ENCODE measurements around the gene NTNG1. TPM values are rescaled to one million over a fixed set of nuclear protein-coding genes. Genes with fewer than 3 reads are reported as not detected.

Gene NTNG1
- total and polyA plus RNA-seq, 10 of the 15 experiments (the other 5 are each of a cell fraction or from before 2014, with no cell fraction given): 0.18 to 2.3 (median 1.1) TPM; not detected in 1

- no peak overlapping the region for H3K9ac ChIP-seq (ENCODE audit: control insufficient read depth, insufficient read depth, low read length)
- H3K4me3 ChIP-seq: no peak overlapping the region
- in situ Hi-C loops (cut with MboI) (no loop called here), intact Hi-C loops (cut with micrococcal nuclease; ENCODE audit: unreplicated experiment) (no loop called here)
- ATAC-seq: no peak
- no peak for FAIRE-seq
- no peaks in the 10 kb centered on the region for H3K4me1 ChIP-seq (ENCODE audit: control insufficient read depth, insufficient read depth, low read length)
- TF ChIP-seq SMC3 (IDR thresholded peaks at IDR 0.05; ENCODE audit: borderline replicate concordance, low read length) (no peak), MTA3 (IDR thresholded peaks at IDR 0.05; ENCODE audit: borderline replicate concordance, low read length) (no peak), RELA (IDR thresholded peaks at IDR 0.05; ENCODE audit: borderline replicate concordance, partially characterized antibody) (no peak), RFX5 (IDR thresholded peaks at IDR 0.05; ENCODE audit: low read depth, low read length) (no peak), DPF2 (IDR thresholded peaks at IDR 0.05) (no peak)
- H2AFZ ChIP-seq (ENCODE audit: control insufficient read depth, low read depth, low read length): no peak overlapping the region
- ChIA-PET SMC1A (ENCODE audit: uncharacterized antibody, unreplicated experiment) (no interaction called here), CTCF (no interaction called here), POLR2A (no interaction called here), RAD21 (ENCODE audit: unreplicated experiment) (no interaction called here)
- H3K27me3 ChIP-seq (replicated peaks in 1 of 2; ENCODE audit: control insufficient read depth in 2 of 2, insufficient read depth in 2 of 2, low read length in 1 of 2): no peaks in the 10 kb centered on the region
- WGBS (ENCODE audit: insufficient coverage, insufficient replicate concordance, low lambda C conversion rate, missing lambda C conversion rate): 20% methylated on average over 1 of the region's 1 CpG
- no peaks in the 10 kb centered on the region for H4K20me1 ChIP-seq (ENCODE audit: control insufficient read depth, insufficient read depth)
- H3K36me3 ChIP-seq (ENCODE audit: control insufficient read depth in 2 of 2, insufficient read depth in 2 of 2, low read length in 1 of 2): no peaks in the 10 kb centered on the region
- no peak overlapping the region for H3K27ac ChIP-seq (ENCODE audit: control insufficient read depth, insufficient read depth)
- H3K9me3 ChIP-seq (replicated peaks; ENCODE audit: control insufficient read depth, insufficient read depth, low read length): no peaks in the 10 kb centered on the region
- DNase-seq (ENCODE audit: low read depth, low spot score): no peak
- H3K4me2 ChIP-seq (ENCODE audit: control insufficient read depth, insufficient read depth): no peak overlapping the region
- BruUV-seq (replicated peaks): no TSS peak
- H3K79me2 ChIP-seq (ENCODE audit: control insufficient read depth, insufficient read depth, low read length): no peaks in the 10 kb centered on the region
Measured at GRCh38 chr1:107200631-107201030, 59.8 kb downstream of the NTNG1 start.

DNA sequence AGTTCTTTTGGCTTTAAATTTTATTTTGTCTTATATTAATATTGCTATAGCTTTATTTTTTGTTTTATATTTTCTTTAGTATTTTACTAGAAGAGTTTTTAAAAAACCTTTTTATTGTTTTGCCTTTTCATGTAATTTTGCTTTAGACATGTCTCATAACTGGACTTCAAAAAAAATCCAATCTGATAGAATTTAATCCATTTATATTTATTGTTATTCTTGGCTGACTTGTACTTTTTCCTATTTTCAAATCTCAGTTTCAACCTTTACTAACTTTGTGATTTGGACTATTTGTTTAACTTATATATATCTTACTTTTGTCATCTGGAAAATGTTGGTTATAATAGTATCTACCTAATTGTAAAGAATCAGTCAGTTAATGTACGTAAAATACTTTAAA is 61.2 kb downstream of the NTNG1 start:
- no peaks in the 10 kb centered on the region for H3K9me3 ChIP-seq (replicated peaks; ENCODE audit: control insufficient read depth, insufficient read depth, low read length)
- CTCF ChIA-PET: no interaction called here
- BruUV-seq (replicated peaks): no TSS peak
- RAD21 ChIA-PET (ENCODE audit: unreplicated experiment): no interaction called here
- H3K79me2 ChIP-seq (ENCODE audit: control insufficient read depth, insufficient read depth, low read length): no peaks in the 10 kb centered on the region
- H4K20me1 ChIP-seq (ENCODE audit: control insufficient read depth, insufficient read depth): no peaks in the 10 kb centered on the region
- DNase-seq (ENCODE audit: low read depth, low spot score) (no peak), ATAC-seq (no peak), FAIRE-seq (no peak)
- no peak overlapping the region for H3K4me2 ChIP-seq (ENCODE audit: control insufficient read depth, insufficient read depth)
- TF ChIP-seq NFXL1 (IDR thresholded peaks at IDR 0.05; ENCODE audit: borderline replicate concordance) (0 out of 2 replicates have a peak, but pooled peaks have one; percentile 46), BACH1 (IDR thresholded peaks at IDR 0.05; ENCODE audit: borderline replicate concordance) (no peak), NFYB (IDR thresholded peaks at IDR 0.05; ENCODE audit: insufficient read depth, low read depth, low read length) (no peak), REST (IDR thresholded peaks at IDR 0.05; ENCODE audit: low read depth, low read length) (no peak), IRF4 (IDR thresholded peaks at IDR 0.05; ENCODE audit: low read depth, low read length) (no peak), RCOR1 (conservative IDR thresholded peaks at IDR 0.05; ENCODE audit: low read depth, low read length) (no peak), ETV6 (conservative IDR thresholded peaks at IDR 0.05 in 1 of 2, IDR thresholded peaks at IDR 0.05 in 1 of 2; ENCODE audit: borderline replicate concordance in 1 of 2, low read depth in 1 of 2) (0 out of 4 replicates have a peak, but pooled peaks of 1 of the 2 experiments have one; percentile 67)
- no peaks in the 10 kb centered on the region for H3K36me3 ChIP-seq (ENCODE audit: control insufficient read depth in 2 of 2, insufficient read depth in 2 of 2, low read length in 1 of 2)
- SMC1A ChIA-PET (ENCODE audit: uncharacterized antibody, unreplicated experiment): no interaction called here
- H3K4me1 ChIP-seq (ENCODE audit: control insufficient read depth, insufficient read depth, low read length): no peaks in the 10 kb centered on the region
- 82% methylated on average over 1 of the region's 1 CpG for WGBS (ENCODE audit: insufficient coverage, insufficient replicate concordance, low lambda C conversion rate, missing lambda C conversion rate)
- H3K27ac ChIP-seq (ENCODE audit: control insufficient read depth, insufficient read depth): no peak overlapping the region
- POLR2A ChIA-PET: no interaction called here
- in situ Hi-C loops (cut with MboI): no loop called here
- intact Hi-C loops (cut with micrococcal nuclease; ENCODE audit: unreplicated experiment): no loop called here
- H3K27me3 ChIP-seq (replicated peaks in 1 of 2; ENCODE audit: control insufficient read depth in 2 of 2, insufficient read depth in 2 of 2, low read length in 1 of 2): no peaks in the 10 kb centered on the region
- no peak overlapping the region for H2AFZ ChIP-seq (ENCODE audit: control insufficient read depth, low read depth, low read length)
- no peak overlapping the region for H3K9ac ChIP-seq (ENCODE audit: control insufficient read depth, insufficient read depth, low read length)
- no peak overlapping the region for H3K4me3 ChIP-seq
